H1 (cell line): ENCODE measurements around the gene CCDC196. TPM values are rescaled to one million over a fixed set of nuclear protein-coding genes. Genes with fewer than 3 reads are reported as not detected.

Experiments used
- polyA plus RNA-seq, 7 experiments: library from polyadenylated mRNA; depleted of rRNA in 3 of 7; stranded (reverse) in 5 of 7; unstranded in 2 of 7; fragments of >200 nt in 5 of 7; fragments of 200-250 nt in 2 of 7; gene quantifications; 1 replicate in 5 of 7; 2 replicates in 1 of 7; 4 replicates in 1 of 7; pipeline versions ENCODE4 v1.2.1 to v1.2.3, GENCODE V29; 2011 to 2013; ENCODE audit warnings: missing spikeins in 2 of 7, mixed read lengths in 2 of 7
- total RNA-seq: library from RNA; stranded (reverse); fragmentation: NEBNext Ultra II Directional; extraction: Animal tissue kit (Norgen Biotek cat#: 25700); gene quantifications from 2 replicates; pipeline ENCODE4 v1.2.1, GENCODE V29; 2021

The CCDC196 gene
- total and polyA plus RNA-seq, 2 of the 8 experiments (the other 6 are each of a cell fraction or from before 2014, with no cell fraction given) = not detected

Other genes starting within 250 kb of the CCDC196 start
- 16.0 and 20.8 TPM in 2 replicates for gene GPHN, start 21.8 kb downstream of the CCDC196 start, total RNA-seq
- 4.7 and 6.0 TPM in 2 replicates for gene GPHN, start 21.8 kb downstream of the CCDC196 start, polyA plus RNA-seq (2011; rRNA removed)